ENCODE data around the gene CHCHD2.
A peak's percentile ranks its signal among the peaks of the same experiment; 100 is the strongest.
"Not testable (repeated sequence)": the region's sequence is repeated elsewhere in the genome, so short reads cannot be mapped to it uniquely, and the experiment has no call there.

Gene CHCHD2, protein sequence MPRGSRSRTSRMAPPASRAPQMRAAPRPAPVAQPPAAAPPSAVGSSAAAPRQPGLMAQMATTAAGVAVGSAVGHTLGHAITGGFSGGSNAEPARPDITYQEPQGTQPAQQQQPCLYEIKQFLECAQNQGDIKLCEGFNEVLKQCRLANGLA

DNA sequence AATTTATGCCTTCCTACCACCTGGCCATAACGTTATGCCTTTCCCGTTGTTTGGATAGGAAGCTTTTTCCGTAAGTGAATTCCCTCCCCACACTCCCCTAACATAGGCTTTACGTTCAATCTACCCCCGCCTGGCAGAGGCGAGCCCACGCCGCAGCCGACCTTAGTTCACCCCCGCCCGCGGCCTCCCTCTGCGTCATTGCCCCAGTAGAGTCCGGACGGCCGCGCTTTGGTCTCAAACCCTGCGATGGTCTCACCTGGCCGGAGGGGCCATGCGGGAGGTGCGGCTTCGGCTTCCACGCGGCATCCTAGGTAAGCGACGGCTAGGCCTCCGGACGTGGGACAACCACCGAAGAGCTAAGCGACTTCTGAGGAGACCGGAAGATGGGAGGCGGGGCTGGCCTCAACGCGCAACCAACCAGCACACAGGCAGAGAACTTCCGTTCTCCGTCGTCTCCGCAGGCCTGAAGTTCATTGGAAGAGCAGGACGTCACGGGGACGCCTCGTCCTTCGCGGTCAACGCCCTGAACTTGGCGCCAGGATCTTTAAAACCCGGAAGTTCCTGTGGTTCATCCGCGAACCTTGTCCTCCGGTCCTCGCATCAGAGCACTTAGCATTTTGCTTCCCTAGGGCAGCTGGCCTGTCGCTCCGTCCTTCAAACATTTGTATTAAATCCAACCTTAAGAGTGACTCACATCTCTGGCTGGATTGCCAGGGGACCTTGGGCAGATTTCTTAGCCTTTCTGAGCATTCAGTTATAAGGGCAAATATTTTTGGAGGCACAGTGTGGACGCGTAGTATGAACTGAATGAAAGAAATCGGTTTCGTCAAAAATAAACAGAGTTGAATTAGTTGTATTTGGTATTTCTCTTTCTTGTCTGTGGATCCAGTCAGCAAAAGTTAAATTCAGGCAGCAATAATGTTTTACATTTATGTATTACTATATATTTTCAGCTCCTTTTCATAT is at the start of gene CHCHD2:
Gene CHCHD2, minus strand, starts transcription at position 369 of the 966 bp plus-strand sequence. Its CDS starts 63 bp downstream, at position 306.
- peak; percentile 93 for DNase-seq

DNA sequence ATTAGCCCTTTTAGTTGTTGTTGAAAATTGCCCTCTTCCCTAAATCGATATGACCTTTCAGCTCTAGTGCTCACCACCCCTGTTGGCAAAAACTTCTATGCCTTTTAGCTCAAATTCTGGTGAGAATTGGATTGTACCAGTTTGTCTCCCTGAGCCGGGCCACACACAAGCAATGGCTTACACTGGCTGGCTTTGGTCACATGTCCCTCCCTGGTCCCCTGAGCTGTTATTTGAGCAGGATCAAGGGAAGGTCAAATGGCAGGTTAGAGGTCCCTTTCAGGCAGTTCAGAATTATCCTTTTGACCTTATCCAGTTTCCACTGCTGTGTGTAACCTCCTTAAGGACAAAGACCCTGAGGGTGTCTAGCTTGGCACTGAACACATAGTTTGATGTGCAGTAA is 24.8 kb upstream of the CHCHD2 start:
- DNase-seq, result not testable (repeated sequence)

DNA sequence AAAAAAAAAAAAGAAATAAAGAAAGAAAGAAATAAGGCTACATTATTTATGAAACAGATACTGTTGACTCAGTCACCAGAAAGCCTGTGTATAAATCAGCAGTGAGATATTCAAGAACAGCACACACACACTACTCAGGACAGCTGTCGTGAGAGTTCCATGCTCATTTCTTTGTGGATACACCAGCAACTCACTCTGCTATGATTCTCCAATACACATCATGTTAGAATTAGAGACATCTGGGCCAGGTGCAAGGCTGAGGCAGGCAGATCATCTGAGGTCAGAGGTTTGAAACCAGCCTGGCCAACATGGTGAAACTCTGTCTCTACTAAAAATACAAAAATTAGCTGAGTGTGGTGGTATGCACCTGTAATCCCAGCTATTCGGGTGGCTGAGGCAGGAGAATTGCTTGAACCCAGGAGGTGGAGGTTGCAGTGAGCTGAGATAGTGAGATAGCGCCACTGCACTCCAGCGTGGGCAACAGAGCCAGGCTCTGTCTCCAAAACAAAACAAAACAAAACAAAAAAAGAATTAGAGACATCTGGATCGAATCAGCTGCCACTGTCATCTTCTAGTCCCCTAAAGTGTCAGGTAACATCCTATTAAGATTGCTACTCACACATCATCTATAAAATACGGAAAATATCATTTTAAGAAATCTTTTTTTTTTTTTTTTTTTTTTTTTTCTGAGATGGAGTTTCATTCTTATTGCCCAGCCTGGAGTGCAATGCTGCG is 21.1 kb upstream of the CHCHD2 start:
- DNase-seq, result no peak

DNA sequence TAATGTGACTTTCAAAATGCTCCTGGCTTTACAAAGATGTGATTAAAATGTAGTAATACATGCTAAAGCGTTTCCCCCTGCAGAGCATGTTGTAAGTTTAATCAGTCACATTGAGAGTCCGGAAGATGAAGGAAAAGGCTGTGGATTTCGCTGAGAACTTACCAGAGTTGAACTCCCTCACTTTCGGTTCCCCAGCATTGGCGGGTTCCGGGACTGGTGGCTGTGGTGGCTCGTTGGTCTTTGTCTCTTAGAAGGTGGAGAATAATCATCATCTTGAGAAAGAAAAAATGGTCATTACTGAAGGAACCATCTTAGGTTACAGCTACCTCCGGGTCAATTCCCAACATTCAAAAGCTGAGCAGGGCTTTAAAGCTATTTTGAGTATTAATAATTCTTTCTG is 19.6 kb upstream of the CHCHD2 start:
- DNase-seq, result no peak

DNA sequence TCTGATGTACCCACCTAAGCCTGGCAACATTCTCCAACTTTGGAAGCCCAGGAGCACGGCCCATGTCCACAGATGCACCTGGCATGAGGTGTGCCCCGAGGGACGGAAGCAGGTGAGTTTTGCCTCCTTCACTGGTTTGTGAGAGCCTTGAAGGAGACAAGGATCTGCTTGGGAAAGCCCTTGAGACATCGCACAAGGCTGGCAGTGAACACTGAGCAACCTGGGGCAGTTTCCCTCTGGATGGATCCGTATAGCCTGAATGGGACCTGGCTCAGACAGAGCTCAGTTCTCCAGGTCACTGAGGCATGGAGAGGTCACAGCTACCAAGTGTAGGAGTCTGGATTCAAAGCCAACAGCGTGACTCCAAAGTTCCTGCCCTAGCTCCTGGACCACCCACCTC is 18.7 kb upstream of the CHCHD2 start:
- DNase-seq, result no peak

DNA sequence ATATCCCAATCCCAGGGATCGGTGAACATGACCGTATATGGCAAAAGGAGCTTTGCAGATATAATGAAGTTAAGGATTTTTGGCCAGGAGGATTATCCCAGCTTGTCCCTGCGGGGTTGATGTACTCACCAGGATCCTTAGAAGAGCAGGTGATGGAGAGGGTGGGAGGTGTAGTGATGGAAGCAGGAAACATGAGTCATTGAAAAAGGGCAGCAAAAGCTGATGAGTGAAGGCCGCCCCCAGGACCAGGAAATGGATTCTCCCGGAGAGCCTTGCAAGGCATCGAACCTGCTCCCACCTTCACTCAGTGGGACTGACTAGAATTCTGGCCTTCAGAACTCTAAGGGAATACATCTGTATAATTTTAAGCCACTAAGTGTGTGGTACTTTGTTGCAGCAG is 15.2 kb upstream of the CHCHD2 start:
- DNase-seq, result no peak

DNA sequence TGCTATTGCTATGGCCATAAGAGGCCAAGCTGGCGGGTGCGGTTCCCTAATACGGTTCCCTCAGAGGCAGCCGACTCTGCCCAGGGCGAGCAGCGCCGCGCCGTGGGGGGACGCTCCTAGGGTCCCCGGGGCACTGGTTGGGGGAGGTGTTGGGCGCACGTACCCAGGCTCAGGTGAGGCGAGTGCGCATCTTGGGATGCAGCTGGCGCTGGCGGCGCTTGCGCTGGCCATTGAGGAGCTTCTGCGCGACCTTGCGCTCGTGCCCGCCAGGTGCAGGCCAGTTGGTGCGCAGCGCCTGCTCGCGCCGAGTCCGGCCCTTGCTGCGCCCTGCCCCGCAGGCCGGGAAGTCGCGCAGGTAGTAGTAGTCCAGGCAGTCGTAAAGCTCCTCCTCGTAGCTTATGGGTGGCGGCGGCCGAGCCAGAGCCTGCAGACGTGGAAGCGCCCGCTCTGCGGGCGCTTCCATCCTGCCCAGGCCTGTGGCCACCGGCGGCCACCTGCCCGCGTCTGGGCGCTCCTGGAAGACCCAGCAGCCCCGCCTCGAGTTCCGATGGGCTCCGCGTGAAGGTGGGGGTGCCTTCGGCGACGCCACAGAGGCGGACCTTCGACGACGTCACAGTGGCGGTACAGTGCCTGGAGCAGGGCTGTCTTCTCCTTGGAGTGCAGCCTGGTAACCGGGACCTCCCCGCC is 9.7 kb upstream of the CHCHD2 start, which contains the start of gene NUPR2:
Gene NUPR2, minus strand, starts transcription at position 566 of the 687 bp plus-strand sequence. Its CDS starts 103 bp downstream, at position 463.
- no peak for DNase-seq

DNA sequence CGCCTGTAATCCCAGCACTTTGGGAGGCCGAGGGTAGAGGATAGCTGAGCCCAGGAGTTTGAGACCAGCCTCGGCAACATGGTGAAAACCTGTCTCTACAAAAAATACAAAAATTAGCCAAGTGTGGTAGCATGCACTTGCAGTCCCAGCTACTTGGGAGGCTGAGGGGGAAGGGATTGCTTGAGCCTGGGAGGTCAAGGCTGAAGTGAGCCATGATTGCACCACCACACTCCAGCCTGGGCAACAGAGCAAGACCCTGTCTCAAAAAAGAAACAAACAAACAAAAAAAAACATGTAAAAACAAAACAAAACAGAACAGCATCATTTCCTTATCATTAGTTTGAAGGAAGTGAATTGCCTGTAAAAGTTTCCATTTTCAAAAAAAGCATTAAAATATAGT is 6.0 kb upstream of the CHCHD2 start:
- DNase-seq, result not testable (repeated sequence)

DNA sequence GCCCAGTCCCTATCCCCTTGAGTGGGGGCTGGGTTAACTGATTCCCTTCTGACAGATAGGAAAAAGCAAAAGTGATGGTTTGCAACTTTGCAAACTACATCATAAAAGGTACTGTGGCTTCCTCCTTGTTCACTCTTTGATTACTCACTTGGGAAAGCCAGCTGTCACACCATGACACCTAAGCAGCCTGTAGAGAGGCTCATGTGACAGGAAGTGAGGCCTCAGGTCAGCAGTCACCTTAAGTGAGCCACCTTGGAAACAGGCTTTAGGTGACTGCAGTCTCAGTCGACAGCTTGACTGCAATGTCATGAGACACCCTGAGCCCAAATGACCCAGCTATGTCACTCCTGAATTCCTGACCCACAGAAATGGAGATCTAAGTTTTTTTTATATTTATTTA is 4.3 kb upstream of the CHCHD2 start:
- DNase-seq, result no peak

DNA sequence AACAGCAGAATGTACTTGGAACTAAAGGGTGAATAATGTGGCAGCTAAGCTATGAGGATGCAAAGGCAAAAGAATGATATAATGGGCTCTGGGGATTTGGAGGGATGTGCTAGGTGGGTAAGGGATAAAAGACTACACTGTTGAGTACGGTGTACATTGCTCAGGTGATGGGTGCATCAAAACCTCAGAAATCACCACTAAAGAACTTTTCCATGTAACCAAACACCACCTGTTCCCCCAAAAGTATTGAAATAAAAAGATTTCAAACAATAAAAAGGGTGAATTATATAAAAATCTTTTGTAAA is 1.6 kb upstream of the CHCHD2 start:
- DNase-seq, result no peak

DNA sequence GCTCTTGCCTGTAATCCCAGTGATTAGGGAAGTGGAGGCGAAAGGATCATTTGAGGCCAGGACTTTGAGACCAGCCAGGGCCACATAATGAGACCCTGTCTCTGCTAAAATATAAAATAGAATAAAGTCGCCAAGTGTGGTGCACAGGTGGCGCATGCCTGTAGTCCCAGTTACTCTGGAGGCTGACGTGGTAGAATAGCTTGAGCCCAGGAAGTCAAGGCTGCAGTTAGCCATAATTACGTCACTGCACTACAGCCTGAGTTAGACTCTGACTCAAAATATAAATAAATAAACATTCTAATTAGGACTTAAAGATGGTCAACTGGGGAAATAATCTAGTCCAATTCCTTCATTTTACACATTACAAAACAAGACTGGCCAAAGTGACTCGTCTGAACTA is 768 bp downstream of the CHCHD2 start:
- no peak for DNase-seq

DNA sequence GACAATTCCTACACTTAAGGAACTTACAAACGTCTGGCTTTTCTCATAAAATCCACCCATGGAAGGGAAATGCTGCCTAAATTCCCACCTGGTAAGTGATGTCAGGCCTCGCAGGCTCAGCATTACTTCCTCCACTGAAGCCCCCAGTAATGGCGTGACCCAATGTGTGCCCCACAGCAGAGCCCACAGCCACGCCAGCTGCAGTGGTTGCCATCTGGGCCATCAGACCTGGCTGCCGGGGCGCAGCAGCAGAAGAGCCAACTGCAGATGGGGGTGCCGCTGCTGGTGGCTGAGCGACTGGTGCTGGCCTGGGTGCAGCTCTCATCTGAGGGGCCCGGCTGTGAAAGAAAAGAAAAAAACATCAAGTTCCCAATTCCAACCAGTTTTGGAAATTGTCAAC is 2.1 kb downstream of the CHCHD2 start:
- not testable (repeated sequence) for DNase-seq

DNA sequence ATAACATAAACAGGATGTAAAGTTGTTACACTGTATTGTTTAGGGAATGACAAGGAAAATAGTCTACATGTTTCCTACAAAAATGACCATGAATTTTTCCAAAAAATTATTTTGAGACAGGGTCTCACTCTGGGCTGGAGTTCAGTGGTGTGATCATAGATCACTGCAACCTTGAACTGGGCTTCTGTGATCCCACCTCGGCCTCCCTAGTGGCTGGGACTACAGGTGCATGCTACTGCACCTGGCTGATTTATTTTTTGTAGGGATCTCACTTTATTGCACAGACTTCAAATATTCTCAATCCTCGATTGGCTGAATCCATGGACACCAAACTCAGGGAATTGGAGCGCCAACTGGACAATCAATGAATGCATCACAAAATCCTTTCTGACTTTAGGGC is 6.6 kb downstream of the CHCHD2 start:
- DNase-seq, result no peak

DNA sequence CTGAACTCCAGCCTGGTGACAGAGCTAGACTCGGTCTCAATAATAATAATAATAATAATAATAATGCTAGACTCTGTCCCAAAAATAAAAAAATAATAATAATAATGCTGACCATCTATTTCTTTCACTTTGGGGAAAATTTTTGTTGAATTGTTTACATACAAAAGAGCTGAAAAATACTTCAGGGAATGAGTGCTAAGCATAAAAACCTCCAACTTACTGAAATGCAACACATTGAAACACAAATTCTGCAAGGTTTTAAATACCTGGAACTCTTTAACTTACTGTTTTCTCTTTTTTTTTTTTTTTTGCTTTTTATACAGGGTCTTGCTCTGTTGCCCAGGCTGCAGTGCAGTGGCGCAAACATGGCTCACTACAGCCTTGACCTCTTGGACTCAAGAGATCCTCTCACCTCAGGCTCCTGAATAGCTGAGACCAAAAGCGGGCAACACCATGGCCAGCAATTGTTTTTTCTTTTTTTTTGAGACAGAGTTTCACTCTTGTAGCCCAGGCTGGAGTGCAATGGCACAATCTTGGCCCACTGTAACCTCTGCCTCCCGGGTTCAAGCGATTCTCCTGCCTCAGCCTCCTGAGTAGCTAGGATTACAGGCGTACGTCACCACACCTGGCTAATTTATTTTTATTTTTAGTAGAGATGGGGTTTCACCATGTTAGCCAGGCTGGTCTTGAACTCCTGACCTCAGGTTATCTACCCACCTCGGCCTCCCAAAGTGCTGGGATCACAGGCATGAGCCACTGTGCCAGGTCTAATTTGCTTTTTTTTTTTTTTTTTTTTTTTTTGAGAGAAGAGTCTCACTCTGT is 7.9 kb downstream of the CHCHD2 start:
- DNase-seq, result not testable (repeated sequence)

DNA sequence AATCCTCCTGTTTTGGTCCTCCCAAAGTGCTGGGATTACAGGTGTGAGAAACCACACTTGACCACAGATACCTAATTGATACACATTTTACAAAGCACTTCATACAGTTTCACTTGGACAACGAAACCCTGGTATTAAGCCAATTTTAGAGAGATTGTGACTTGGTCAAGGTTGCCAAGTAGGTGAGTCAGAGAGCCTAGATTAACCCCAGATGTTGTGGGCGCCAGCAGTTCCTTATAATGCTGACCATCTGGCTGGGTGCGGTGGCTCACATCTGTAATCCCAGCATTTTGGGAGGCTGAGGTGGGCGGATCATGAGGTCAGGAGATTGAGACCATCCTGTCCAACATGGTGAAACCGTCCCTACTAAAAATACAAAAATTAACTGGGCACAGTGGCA is 8.6 kb downstream of the CHCHD2 start:
- DNase-seq, result no peak

DNA sequence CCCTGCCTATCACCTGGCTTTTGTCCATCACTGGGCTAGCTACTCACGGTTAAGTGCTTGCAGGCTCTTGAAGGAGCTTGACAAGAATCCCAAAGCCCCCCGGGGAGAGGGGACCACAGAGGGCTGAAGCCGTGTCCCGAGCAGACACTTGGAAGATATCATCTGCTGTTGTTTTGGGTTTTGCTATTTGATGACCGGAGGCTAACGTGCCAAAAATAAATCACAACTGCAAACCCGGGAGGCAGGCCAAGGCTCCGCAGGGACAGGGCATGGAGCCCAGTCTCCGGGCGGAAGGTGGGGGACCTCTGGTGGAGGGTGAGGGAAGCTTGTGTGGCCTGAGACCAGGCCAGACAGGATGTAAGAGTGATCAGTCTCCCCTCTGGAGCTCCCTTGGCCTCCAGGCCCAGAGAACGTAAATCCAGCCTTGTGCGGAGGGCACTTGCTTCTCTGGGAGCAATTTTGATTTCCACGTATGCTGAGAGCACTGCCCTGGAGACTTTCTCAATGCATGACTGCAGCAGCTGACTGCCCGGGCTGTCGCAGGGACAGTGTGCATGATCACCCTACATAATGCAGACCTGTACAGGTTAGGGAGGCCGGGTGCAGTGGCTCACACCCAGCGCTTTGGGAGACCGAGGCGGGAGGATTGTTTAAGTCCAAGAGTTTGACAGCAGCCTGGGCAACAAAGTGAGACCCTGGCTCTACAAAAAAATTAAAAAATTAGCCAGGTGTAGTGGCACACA is 13.3 kb downstream of the CHCHD2 start, which contains the start of gene PHKG1:
Gene PHKG1, minus strand, starts transcription at position 164 of the 743 bp plus-strand sequence. CDS start 4,011 bp downstream, outside the sequence.
- no peak for DNase-seq

DNA sequence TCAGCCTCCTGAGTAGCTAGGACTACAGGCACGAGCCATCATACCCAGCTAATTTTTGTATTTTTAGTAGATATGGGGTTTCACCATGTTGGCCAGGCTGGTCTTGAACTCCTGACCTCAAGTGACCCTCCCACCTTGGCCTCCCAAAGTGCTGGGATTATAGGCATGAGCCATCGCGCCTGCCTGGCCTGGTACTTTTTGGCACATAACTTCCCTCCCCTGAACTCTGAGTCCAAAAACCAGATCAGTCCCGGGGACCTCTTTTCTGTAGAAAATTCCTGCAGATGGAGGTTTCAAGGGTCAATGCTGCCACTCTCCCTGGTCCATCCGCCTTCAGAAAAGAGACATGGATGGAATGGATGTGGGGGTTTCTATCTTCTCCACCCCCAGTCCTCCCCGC is 13.9 kb downstream of the CHCHD2 start:
- DNase-seq, result not testable (repeated sequence)

DNA sequence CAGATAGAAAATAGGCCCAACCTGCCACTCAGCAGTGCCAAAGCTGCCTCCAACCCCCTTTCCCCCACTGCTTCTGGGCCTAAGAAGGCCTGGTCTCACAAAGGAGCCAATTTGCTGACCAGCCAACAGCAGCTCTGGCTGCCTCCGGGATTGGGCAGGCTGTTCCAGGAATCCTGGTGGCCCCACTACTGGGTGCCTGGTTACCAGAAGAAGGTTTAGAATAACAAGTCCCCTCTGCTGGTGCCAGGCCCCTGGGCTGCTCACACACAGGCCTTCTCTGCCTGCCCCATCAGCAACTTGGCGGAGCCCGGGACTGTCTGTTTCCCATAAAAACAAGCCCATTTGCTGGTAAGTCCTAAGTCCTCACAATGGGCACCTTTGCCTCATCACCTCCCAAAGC is 14.7 kb downstream of the CHCHD2 start:
- no peak for DNase-seq

DNA sequence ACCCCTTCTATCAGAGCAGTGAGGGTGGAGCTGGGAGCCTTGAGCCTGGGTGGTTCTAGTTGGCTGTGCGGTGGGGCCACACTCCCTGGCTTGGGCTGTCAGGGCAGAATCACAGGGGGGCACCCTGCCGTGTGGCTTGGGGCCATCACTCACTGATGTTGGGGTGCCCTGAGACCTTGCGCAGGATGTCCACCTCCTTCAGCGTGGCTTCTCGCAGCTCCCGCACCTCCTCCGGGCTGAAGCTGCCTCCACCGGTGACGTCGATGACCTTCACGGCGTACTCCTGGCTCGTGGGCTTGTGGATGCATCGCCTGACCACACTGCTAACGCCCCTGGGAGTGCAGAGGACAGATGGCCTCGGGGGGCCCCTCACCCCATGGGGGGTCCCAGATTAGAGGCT is 18.8 kb downstream of the CHCHD2 start:
- no peak for DNase-seq

DNA sequence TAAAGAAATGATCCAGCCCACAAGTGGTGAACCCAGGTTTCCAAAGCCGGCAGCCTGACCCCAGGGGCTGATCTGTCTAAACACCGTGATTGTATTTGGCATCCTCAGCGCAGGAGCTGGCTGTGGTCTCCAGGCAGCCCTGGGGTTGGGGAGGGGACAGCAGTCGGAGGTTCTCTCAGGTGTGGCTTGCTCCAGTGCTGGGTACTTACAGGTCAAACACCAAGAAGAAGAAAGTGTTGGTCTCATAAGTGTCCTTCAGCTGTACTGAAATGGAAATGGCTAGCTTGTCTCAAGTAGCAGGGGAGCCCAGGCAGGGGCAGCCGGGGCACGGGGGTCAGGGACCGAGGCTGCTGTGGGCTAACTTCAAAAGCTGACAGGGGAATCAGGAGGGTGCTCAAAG is 19.5 kb downstream of the CHCHD2 start:
- DNase-seq, result no peak

DNA sequence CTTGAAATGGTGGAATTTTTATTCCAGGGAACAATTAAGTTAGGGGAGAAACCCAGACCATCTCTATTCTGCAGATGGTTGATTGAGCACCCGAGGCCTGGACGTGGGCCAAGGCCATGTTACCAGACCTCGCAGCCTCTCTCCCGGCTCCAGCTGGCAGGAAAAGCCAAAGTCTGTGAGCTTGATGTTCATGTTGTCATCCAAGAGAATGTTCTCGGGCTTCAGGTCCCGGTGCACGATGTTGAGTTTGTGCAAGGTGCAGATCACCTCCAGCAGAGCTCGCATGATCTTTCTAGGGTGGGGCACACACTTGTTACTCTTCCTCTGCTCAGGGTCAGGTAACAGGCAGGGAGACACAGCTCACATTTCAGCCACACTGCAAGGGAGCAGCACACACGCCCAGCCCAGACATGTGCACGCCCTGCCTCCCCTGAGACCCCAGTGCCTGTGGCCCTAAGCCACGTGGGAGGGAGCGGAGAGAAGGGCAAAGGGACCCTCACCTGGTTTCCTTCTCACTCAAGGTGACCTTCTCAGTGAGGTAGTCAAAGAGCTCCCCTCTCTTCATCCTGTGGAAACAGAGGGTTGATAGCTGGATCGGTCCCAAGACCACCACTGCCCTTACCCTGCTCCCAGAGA is 23.0 kb downstream of the CHCHD2 start:
- no peak for DNase-seq

All from activated naive CD4-positive, alpha-beta T cell treated with anti-CD3 and anti-CD28 coated beads, Interleukin-2, amount 50 U/mL, for 16 hours (primary cell).